Measurements from ENCODE around the gene ERAL1. TPM values are rescaled to one million over a fixed set of nuclear protein-coding genes. Genes with fewer than 3 reads are reported as not detected.

ERAL1 gene
- total RNA-seq, 1 experiment from 2014 or later, result 47.1 TPM

DNA sequence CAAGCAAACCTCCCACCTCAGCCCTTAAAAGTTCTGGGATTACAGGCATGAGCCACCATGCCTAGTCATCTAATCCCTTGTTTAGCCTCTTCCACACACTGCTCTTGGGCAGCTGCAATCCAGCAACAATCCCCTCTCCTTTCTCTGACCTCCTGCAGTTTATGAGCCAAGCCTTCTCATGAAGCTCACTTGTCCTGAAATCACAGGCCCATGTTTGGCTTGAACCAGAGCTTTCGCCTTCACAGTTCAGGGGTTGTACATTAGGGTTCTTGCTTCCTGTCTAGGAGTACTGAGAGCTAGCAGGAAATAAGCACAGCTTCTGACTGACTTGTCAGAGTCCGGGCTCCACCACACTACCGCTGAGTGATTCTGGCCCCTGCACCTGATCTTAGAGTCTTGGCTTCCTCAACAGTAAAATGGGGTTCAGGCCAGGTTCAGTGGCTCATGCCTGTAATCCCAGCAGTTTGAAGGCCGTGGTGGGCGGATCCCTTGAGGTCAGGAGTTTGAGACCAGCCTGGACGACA, 16.3 kb downstream of the ERAL1 start:
- H3K4me3 ChIP-seq, result no peak overlapping the region
- H3K4me1 ChIP-seq (replicated peaks; ENCODE audit: insufficient read depth), result peaks cover 7% of the 10 kb centered on the region; the same call in 1 of the 2 replicates
- no peak for DNase-seq
- no peak overlapping the region for H2AFZ ChIP-seq
- no peaks in the 10 kb centered on the region for H3K79me2 ChIP-seq (ENCODE audit: low read depth)
- TF ChIP-seq EZH2 (IDR thresholded peaks at IDR 0.05; ENCODE audit: low read depth), result no peak
- TF ChIP-seq, protein P1, sequence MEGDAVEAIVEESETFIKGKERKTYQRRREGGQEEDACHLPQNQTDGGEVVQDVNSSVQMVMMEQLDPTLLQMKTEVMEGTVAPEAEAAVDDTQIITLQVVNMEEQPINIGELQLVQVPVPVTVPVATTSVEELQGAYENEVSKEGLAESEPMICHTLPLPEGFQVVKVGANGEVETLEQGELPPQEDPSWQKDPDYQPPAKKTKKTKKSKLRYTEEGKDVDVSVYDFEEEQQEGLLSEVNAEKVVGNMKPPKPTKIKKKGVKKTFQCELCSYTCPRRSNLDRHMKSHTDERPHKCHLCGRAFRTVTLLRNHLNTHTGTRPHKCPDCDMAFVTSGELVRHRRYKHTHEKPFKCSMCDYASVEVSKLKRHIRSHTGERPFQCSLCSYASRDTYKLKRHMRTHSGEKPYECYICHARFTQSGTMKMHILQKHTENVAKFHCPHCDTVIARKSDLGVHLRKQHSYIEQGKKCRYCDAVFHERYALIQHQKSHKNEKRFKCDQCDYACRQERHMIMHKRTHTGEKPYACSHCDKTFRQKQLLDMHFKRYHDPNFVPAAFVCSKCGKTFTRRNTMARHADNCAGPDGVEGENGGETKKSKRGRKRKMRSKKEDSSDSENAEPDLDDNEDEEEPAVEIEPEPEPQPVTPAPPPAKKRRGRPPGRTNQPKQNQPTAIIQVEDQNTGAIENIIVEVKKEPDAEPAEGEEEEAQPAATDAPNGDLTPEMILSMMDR (conservative IDR thresholded peaks at IDR 0.05), result no peak
- BruUV-seq (replicated peaks), result no TSS peak
- no peaks in the 10 kb centered on the region for H3K27me3 ChIP-seq (ENCODE audit: insufficient read depth, low read depth)
- no peaks in the 10 kb centered on the region for H4K20me1 ChIP-seq (ENCODE audit: insufficient read depth)
- no peak overlapping the region for H3K27ac ChIP-seq
- no peaks in the 10 kb centered on the region for H3K9me3 ChIP-seq (ENCODE audit: insufficient read depth, low read depth)
- no peaks in the 10 kb centered on the region for H3F3A ChIP-seq (ENCODE audit: insufficient read depth, low read depth)
- no peaks in the 10 kb centered on the region for H3K9me2 ChIP-seq (ENCODE audit: insufficient read depth)
- no peaks in the 10 kb centered on the region for H3K36me3 ChIP-seq (ENCODE audit: low read depth)
- intact Hi-C loops (cut with micrococcal nuclease; ENCODE audit: unreplicated experiment), result no loop called here
- ChIA-PET CTCF (no interaction called here), POLR2A (ENCODE audit: unreplicated experiment) (interaction anchor here (0.6 kb wide), 1 partner anchor 160 kb away, joined by 3 read pairs; no protein-coding TSS in a partner anchor)
- H3K4me2 ChIP-seq, result no peak overlapping the region

DNA sequence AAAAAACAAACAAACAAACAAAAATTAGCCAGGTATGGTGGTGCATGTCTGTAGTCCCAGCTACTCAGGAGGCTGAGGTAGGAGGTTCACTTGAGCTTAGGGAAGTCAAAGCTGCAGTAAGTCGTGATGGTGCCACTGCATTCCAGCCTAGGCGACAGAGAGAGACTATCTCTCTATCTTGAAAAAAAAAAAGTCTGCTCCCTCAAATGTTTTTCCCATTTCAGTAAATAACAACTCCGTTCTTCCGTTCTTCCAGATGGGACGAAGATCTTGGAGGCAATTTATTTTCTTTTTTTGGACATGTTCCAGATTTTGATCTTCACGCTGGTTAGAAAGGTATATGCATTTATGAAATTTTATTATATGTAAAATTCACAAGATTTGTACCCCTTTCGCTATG, 19.0 kb downstream of the ERAL1 start:
- Histone ChIP-seq H3K36me3 (ENCODE audit: low read depth) (no peaks in the 10 kb centered on the region), H3K27ac (no peak overlapping the region), H3K4me3 (no peak overlapping the region), H3F3A (ENCODE audit: insufficient read depth, low read depth) (peaks cover 5% of the 10 kb centered on the region; the same call in 1 of the 2 replicates), H2AFZ (no peak overlapping the region), H3K9me3 (ENCODE audit: insufficient read depth, low read depth) (no peaks in the 10 kb centered on the region), H3K9me2 (ENCODE audit: insufficient read depth) (no peaks in the 10 kb centered on the region), H3K4me1 (replicated peaks; ENCODE audit: insufficient read depth) (peaks cover 9% of the 10 kb centered on the region; the same call in 1 of the 2 replicates), H4K20me1 (ENCODE audit: insufficient read depth) (no peaks in the 10 kb centered on the region), H3K27me3 (ENCODE audit: insufficient read depth, low read depth) (no peaks in the 10 kb centered on the region), H3K4me2 (no peak overlapping the region), H3K79me2 (ENCODE audit: low read depth) (no peaks in the 10 kb centered on the region)
- ChIA-PET CTCF (no interaction called here), POLR2A (ENCODE audit: unreplicated experiment) (no interaction called here)
- TF ChIP-seq, protein P1 (conservative IDR thresholded peaks at IDR 0.05), result no peak
- TF ChIP-seq EZH2 (IDR thresholded peaks at IDR 0.05; ENCODE audit: low read depth), result no peak
- no TSS peak for BruUV-seq (replicated peaks)
- intact Hi-C loops (cut with micrococcal nuclease; ENCODE audit: unreplicated experiment), result no loop called here
- DNase-seq, result no peak

GRCh38 chr17:28874750-28875149, 19.9 kb downstream of the ERAL1 start:
- Histone ChIP-seq H3K79me2 (ENCODE audit: low read depth) (no peaks in the 10 kb centered on the region), H2AFZ (no peak overlapping the region), H3K27me3 (ENCODE audit: insufficient read depth, low read depth) (no peaks in the 10 kb centered on the region), H3F3A (ENCODE audit: insufficient read depth, low read depth) (peaks cover 6% of the 10 kb centered on the region; the same call in 1 of the 2 replicates), H3K9me2 (ENCODE audit: insufficient read depth) (no peaks in the 10 kb centered on the region), H4K20me1 (ENCODE audit: insufficient read depth) (no peaks in the 10 kb centered on the region), H3K4me3 (no peak overlapping the region), H3K27ac (no peak overlapping the region), H3K4me1 (replicated peaks; ENCODE audit: insufficient read depth) (peaks cover 9% of the 10 kb centered on the region; the same call in 1 of the 2 replicates), H3K36me3 (ENCODE audit: low read depth) (no peaks in the 10 kb centered on the region), H3K4me2 (no peak overlapping the region), H3K9me3 (ENCODE audit: insufficient read depth, low read depth) (no peaks in the 10 kb centered on the region)
- ChIA-PET CTCF (no interaction called here), POLR2A (ENCODE audit: unreplicated experiment) (no interaction called here)
- no TSS peak for BruUV-seq (replicated peaks)
- no peak for DNase-seq
- TF ChIP-seq, protein P1 (conservative IDR thresholded peaks at IDR 0.05), result no peak
- TF ChIP-seq EZH2 (IDR thresholded peaks at IDR 0.05; ENCODE audit: low read depth), result no peak
- intact Hi-C loops (cut with micrococcal nuclease; ENCODE audit: unreplicated experiment), result no loop called here
